Mesothelial cell of epicardium (in vitro differentiated cells): ENCODE measurements around the gene ZNF226. TPM values are rescaled to one million over a fixed set of nuclear protein-coding genes. Genes with fewer than 3 reads are reported as not detected.
"Not testable (repeated sequence)": the region's sequence is repeated elsewhere in the genome, so short reads cannot be mapped to it uniquely, and the experiment has no call there.

ENCODE experiments used
- DNase-seq, 2 experiments: peaks; one replicate each; pipeline ENCODE4 v3.0.0; 2021; ENCODE audit warnings: low spot score in 2 of 2; ENCODE audit not compliant: unreplicated experiment in 2 of 2
- H3K27ac Mint-ChIP-seq: 2 replicates; pipeline ENCODE4 v1.8.0; 2021; ENCODE audit warnings: mixed read lengths
- H3K27me3 Mint-ChIP-seq: 2 replicates; pipeline ENCODE4 v1.8.0; 2021; ENCODE audit warnings: low read depth, mixed read lengths
- H3K36me3 Mint-ChIP-seq: 2 replicates; pipeline ENCODE4 v1.8.0; 2021; ENCODE audit warnings: mixed read lengths
- H3K4me1 Mint-ChIP-seq: 2 replicates; pipeline ENCODE4 v1.8.0; 2021; ENCODE audit warnings: mixed read lengths
- H3K4me3 Mint-ChIP-seq: 2 replicates; pipeline ENCODE4 v1.8.0; 2021; ENCODE audit warnings: mild to moderate bottlenecking, moderate library complexity, mixed read lengths
- H3K9me3 Mint-ChIP-seq: 2 replicates; pipeline ENCODE4 v1.8.0; 2021; ENCODE audit warnings: mixed read lengths
- total RNA-seq: library from RNA; stranded (reverse); gene quantifications from 3 replicates; pipeline ENCODE4 v1.2.1, GENCODE V29; 2021
- TF ChIP-seq, protein P1 (sequence below): fragments of 200-600 bp; sonication (generic); IDR thresholded peaks from one replicate; pipeline ENCODE4 v1.5.0; 2021; ENCODE audit warnings: antibody characterized with exemption; ENCODE audit not compliant: unreplicated experiment

The ZNF226 gene
- total RNA-seq: 36.2 to 38.2 TPM (median 38.2 TPM) in 3 replicates

- H3K4me3 Mint-ChIP-seq: peak within 1 kb of the TSS; percentile 96
- peaks cover 22% of the 10 kb centered on the region for H3K4me1 Mint-ChIP-seq
- H3K27me3 Mint-ChIP-seq: no peaks in the 10 kb centered on the region
- peaks cover 30% of the 10 kb centered on the region for H3K36me3 Mint-ChIP-seq
- DNase-seq: peak; percentile 65 to 78
- TF ChIP-seq, protein P1, sequence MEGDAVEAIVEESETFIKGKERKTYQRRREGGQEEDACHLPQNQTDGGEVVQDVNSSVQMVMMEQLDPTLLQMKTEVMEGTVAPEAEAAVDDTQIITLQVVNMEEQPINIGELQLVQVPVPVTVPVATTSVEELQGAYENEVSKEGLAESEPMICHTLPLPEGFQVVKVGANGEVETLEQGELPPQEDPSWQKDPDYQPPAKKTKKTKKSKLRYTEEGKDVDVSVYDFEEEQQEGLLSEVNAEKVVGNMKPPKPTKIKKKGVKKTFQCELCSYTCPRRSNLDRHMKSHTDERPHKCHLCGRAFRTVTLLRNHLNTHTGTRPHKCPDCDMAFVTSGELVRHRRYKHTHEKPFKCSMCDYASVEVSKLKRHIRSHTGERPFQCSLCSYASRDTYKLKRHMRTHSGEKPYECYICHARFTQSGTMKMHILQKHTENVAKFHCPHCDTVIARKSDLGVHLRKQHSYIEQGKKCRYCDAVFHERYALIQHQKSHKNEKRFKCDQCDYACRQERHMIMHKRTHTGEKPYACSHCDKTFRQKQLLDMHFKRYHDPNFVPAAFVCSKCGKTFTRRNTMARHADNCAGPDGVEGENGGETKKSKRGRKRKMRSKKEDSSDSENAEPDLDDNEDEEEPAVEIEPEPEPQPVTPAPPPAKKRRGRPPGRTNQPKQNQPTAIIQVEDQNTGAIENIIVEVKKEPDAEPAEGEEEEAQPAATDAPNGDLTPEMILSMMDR: no peak
- H3K9me3 Mint-ChIP-seq: peaks cover 26% of the 10 kb centered on the region
- H3K27ac Mint-ChIP-seq: peak within 1 kb of the TSS; percentile 99
These were observed at the start of gene ZNF226 for GRCh38 chr19:44164673-44165512. TSS of gene ZNF226 (plus strand) at chr19:44165100. CDS start at chr19:44170081, 4,981 bp downstream.

GRCh38 chr19:44121162-44121561, 43.7 kb upstream of the ZNF226 start:
- Mint-ChIP-seq H3K36me3 (peaks cover 84% of the 10 kb centered on the region), H3K9me3 (peaks cover 52% of the 10 kb centered on the region)
- not testable (repeated sequence) for DNase-seq, H3K27ac Mint-ChIP-seq, H3K4me1 Mint-ChIP-seq, H3K27me3 Mint-ChIP-seq, H3K4me3 Mint-ChIP-seq

GRCh38 chr19:44131955-44132354, 32.9 kb upstream of the ZNF226 start:
- Mint-ChIP-seq H3K27me3 (no peaks in the 10 kb centered on the region), H3K36me3 (peaks cover 43% of the 10 kb centered on the region), H3K27ac (no peak overlapping the region), H3K4me1 (no peaks in the 10 kb centered on the region), H3K4me3 (no peak overlapping the region), H3K9me3 (peaks cover 36% of the 10 kb centered on the region)
- DNase-seq: no peak
- TF ChIP-seq, protein P1: no peak

DNA sequence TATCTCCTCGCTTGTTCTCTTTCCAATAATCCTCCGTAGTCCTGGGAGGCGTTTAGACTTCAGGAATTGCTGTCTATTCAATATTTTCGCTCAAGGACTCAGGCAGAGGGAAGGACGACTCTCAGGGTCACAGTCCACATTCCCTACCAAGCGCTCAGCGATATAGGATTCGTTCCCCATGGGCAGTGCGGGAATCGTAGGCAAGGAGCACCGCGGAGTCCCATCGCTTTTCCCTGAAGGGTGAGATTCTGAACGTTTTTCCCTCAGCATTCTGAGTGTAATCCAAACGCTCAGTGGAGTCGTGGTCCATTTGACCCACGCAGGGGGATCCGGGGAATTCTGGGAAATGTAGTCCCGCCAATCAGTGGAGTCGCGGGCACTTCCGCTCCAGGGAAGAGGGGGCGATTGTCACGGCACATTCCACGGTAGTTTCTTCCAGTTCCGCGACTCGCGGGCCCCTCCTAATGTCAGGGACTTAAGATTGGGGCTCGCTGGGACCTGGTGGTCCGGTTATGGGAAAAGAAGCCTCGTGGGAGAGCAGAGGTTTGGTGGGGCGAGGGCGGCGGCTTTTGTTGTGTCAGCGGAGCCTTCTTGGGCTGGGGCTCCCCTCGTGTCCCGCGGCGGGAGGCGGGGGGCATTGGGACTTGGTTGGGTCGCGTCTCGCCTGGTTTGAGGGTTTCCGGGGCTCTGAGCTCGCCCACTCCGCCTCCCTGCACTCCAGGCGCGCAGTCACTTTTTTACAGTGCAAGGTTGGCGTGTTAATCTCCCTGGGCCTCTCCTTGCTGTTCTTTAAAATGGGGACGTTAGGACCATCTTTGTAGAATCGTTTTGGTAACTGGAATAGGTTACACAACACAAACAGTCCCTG, 23.5 kb upstream of the ZNF226 start, which contains the start of gene ZNF234:
ZNF234 (plus strand) TSS at position 364 of the 868 bp plus-strand sequence. CDS start 3,079 bp downstream, outside the sequence.
- DNase-seq: peak; percentile 63 to 77
- peaks cover 12% of the 10 kb centered on the region for H3K36me3 Mint-ChIP-seq
- no peaks in the 10 kb centered on the region for H3K27me3 Mint-ChIP-seq
- TF ChIP-seq, protein P1: no peak
- peak within 1 kb of the TSS; percentile 96 for H3K4me3 Mint-ChIP-seq
- peak within 1 kb of the TSS; percentile 87 for H3K27ac Mint-ChIP-seq
- H3K4me1 Mint-ChIP-seq: peaks cover 21% of the 10 kb centered on the region
- H3K9me3 Mint-ChIP-seq: peaks cover 8% of the 10 kb centered on the region

DNA sequence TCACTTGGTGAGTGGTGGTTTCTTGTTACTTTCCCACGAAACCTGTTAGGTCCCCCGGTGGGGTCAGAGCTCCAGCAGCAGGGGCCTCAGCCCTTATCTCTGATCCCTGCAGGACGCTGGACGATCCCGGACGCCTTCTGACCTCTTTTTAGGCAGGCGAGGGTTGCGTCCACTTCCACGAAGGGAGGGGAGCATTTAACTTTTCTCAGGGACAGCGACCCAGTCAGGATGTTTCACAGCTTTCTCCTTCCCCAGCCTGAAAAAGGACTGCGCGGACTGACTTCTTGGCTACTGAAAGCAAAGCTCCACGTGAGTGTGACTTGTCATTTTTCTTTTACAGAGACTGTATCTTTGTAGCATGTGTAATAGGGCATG, 22.9 kb upstream of the ZNF226 start:
- H3K4me3 Mint-ChIP-seq: peak overlapping the region; percentile 96
- H3K27ac Mint-ChIP-seq: peak overlapping the region; percentile 87
- no peak for DNase-seq

More for the DNA sequence above, 22.9 kb upstream of the ZNF226 start:
- Mint-ChIP-seq H3K36me3 (peaks cover 12% of the 10 kb centered on the region), H3K9me3 (peaks cover 5% of the 10 kb centered on the region), H3K4me1 (peaks cover 21% of the 10 kb centered on the region), H3K27me3 (no peaks in the 10 kb centered on the region)
- TF ChIP-seq, protein P1: no peak
